HUES48 (cell line): ENCODE results near the gene HNRNPA2B1.
"Not testable (repeated sequence)": the region's sequence is repeated elsewhere in the genome, so short reads cannot be mapped to it uniquely, and the experiment has no call there.

Source experiments
- H3K27ac ChIP-seq: one replicate; pipeline ENCODE4 v1.7.0; 2013; ENCODE audit warnings: low read depth, low read length, inconsistent platforms
- H3K27me3 ChIP-seq: 2 replicates; pipeline ENCODE4 v1.6.1; 2013; ENCODE audit warnings: mild to moderate bottlenecking, low read length; ENCODE audit not compliant: control insufficient read depth, insufficient read depth
- H3K36me3 ChIP-seq: 2 replicates; pipeline ENCODE4 v1.6.1; 2013; ENCODE audit warnings: low read length; ENCODE audit not compliant: control insufficient read depth, insufficient read depth
- H3K4me1 ChIP-seq: 2 replicates; pipeline ENCODE4 v1.6.1; 2013; ENCODE audit warnings: mild to moderate bottlenecking, low read length; ENCODE audit not compliant: control insufficient read depth, insufficient read depth
- H3K4me3 ChIP-seq: 2 replicates; pipeline ENCODE4 v1.5.1; 2013; ENCODE audit warnings: mild to moderate bottlenecking, low read depth, low read length
- H3K9ac ChIP-seq: 2 replicates; pipeline ENCODE4 v1.6.1; 2013; ENCODE audit warnings: mild to moderate bottlenecking, low read depth, low read length, moderate library complexity
- H3K9me3 ChIP-seq: 2 replicates; pipeline ENCODE4 v1.6.1; 2013; ENCODE audit warnings: low read length; ENCODE audit not compliant: control insufficient read depth, insufficient read depth

The HNRNPA2B1 gene

DNA sequence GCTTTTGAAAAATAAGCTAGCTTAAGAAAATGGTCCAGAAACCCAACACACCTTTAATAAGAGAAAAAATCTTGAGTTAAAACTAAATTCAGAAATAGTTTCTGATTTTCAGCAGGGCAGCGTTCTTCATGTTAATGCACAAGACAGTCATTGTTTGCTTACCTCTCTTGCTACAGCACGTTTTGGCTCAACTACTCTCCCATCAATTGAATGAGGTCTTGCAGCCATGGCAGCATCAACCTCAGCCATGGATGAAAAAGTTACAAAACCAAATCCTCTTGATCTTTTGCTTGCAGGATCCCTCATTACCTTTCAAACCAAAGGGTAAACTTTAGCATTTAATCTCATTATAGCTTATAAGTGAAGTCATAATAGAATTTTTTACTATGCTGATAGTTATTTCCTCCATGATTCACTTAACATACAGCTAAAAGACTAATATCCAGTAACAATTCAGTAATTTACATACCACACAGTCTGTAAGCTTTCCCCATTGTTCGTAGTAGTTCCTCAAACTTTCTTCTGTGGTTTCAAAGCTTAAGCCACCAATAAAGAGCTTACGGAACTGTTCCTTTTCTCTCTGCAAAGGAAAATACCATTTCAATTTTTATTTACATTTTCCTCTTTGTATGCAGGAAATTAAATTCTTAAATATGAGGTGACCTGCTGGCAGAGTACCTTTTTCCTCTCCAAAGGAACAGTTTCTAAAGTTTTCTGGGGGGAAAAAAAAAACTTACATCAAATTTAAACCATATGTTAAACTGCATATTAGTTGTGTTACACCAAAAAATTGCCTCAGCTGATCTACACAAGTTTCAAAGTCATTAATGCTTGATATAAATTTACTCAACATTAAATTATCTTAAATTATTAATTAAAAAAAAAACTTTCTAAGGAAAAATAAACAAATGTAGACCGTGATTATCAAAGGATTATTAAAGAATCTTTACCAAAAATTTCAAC lies 3.1 kb downstream of the HNRNPA2B1 start:
- Histone ChIP-seq H3K36me3 (peaks cover 74% of the 10 kb centered on the region), H3K27ac (peak overlapping the region; percentile 26), H3K9me3 (no peaks in the 10 kb centered on the region), H3K4me1 (peaks cover 21% of the 10 kb centered on the region; the same call in 1 of the 2 replicates), H3K4me3 (peak overlapping the region; percentile 82), H3K9ac (peak overlapping the region; percentile 98), H3K27me3 (no peaks in the 10 kb centered on the region)

GRCh38 chr7:26195867-26196657 lies 4.5 kb downstream of the HNRNPA2B1 start:
- Histone ChIP-seq H3K9ac (no peak overlapping the region), H3K4me1 (peaks cover 21% of the 10 kb centered on the region; the same call in 1 of the 2 replicates), H3K27ac (no peak overlapping the region), H3K27me3 (no peaks in the 10 kb centered on the region), H3K9me3 (no peaks in the 10 kb centered on the region), H3K4me3 (peak overlapping the region; percentile 82), H3K36me3 (peaks cover 88% of the 10 kb centered on the region)

DNA sequence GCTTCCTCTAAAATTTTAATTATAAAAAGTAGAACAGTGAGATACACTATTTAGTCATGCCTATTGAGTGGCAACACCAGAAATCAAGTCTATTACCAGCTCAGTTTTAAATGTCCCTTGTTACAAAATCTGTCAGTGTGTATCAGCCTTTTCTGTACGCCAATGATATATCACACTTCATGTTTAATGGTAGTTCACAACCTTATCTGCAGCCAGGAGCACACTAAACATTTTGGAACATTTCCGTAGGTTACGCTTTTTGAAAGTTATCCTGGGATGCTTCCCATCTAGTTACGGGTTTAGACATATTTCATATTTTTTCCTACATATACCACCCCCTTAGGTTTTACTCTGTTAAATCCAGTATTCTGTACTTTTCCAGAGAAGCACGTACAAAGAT lies 5.4 kb downstream of the HNRNPA2B1 start:
- peaks cover 21% of the 10 kb centered on the region; the same call in 1 of the 2 replicates for H3K4me1 ChIP-seq

DNA sequence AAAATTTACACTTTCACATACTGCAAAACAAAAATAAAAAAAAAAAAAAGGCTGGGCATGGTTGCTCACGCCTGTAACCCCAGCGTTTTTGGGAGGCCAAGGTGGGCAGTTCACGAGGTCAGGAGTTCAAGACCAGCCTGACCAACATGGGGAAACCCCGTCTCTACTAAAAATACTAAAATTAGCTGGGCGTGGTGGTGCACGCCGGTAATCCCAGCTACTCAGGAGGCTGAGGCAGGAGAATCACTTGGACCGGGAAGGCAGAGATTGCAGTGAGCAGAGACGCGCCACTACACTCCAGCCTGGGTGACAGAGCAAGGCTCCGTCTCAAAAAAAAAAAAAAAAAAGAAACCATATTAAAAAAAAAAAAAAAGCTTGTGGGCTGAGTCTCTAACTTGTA lies 5.8 kb downstream of the HNRNPA2B1 start:
- peaks cover 100% of the 10 kb centered on the region for H3K36me3 ChIP-seq
- peaks cover 21% of the 10 kb centered on the region; the same call in 1 of the 2 replicates for H3K4me1 ChIP-seq
- H3K9me3 ChIP-seq, H3K9ac ChIP-seq, H3K27me3 ChIP-seq, H3K27ac ChIP-seq, H3K4me3 ChIP-seq: not testable (repeated sequence)

More for the DNA sequence above, 5.4 kb downstream of the HNRNPA2B1 start:
- H3K9ac ChIP-seq, result no peak overlapping the region
- H3K36me3 ChIP-seq, result peaks cover 97% of the 10 kb centered on the region
- H3K9me3 ChIP-seq, result no peaks in the 10 kb centered on the region
- H3K27me3 ChIP-seq, result no peaks in the 10 kb centered on the region
- H3K27ac ChIP-seq, result no peak overlapping the region
- peak overlapping the region; percentile 82; the same call in 1 of the 2 replicates for H3K4me3 ChIP-seq

DNA sequence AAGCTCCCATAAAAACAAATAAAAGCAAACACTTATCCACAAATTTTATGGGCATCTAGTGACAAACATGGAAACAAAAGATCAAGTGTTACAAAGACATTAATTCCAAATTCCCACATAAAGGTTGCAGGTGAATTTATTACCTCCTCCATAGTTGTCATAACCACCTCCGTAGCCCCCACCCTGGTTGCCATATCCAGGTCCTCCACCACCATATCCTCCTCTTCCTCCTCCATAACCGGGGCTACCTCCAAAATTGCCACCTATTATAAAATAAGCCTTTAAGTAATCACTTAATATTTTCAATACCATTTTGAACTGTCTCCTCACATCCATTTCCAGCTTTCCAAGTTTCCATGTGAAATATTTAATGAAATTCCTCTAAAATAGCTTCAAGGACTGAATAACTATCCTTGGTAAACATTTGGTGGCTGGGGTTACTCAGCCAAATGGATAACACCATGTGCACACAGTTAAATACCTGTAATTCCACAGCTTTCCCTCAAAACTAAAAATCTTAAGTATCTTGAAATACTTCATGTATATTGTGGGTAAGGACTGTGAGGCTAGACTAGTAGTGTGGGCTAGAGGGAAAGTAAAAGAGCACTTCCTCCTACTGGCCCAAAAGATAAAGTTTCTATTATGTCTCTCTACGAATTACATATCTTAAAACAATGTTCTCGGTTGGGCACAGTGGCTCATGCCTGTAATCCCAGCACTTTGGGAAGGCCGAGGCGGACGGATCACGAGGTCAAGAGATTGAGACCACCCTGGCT lies 6.9 kb downstream of the HNRNPA2B1 start:
- Histone ChIP-seq H3K9me3 (no peaks in the 10 kb centered on the region), H3K4me3 (no peak overlapping the region), H3K4me1 (peaks cover 21% of the 10 kb centered on the region; the same call in 1 of the 2 replicates), H3K27ac (peak overlapping the region; percentile 56), H3K9ac (no peak overlapping the region), H3K27me3 (no peaks in the 10 kb centered on the region), H3K36me3 (peaks cover 100% of the 10 kb centered on the region)

DNA sequence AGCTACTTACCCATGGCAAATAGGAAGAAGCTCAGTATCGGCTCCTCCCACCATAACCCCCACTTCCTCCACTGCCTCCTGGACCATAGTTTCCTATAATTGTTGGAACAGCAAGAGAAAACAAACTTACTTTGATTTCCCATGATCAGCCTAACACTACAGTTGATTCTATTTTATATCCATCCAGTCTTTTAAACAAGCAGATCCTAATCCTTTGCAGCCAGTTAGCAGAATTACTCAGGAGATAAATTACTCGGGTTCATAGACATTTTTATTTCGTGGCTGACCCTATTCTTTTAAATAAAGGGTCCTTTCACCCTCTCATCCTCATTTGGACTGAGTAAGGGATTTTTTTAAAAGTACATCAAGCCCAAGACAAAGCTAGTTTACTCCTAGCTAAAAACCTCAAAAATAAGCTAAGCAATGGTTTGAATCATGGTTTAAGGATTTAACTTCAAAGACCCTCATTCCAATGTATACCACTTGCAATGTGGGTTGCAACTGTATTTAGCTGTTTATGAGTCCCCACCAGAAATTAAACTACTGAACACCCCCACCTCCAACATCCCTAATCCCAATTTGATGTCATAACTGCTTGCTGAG lies 8.0 kb downstream of the HNRNPA2B1 start:
- peaks cover 20% of the 10 kb centered on the region; the same call in 1 of the 2 replicates for H3K4me1 ChIP-seq
- no peak overlapping the region for H3K4me3 ChIP-seq
- no peak overlapping the region for H3K9ac ChIP-seq
- no peaks in the 10 kb centered on the region for H3K27me3 ChIP-seq
- H3K27ac ChIP-seq, result peak overlapping the region; percentile 9
- H3K36me3 ChIP-seq, result peaks cover 95% of the 10 kb centered on the region
- no peaks in the 10 kb centered on the region for H3K9me3 ChIP-seq

DNA sequence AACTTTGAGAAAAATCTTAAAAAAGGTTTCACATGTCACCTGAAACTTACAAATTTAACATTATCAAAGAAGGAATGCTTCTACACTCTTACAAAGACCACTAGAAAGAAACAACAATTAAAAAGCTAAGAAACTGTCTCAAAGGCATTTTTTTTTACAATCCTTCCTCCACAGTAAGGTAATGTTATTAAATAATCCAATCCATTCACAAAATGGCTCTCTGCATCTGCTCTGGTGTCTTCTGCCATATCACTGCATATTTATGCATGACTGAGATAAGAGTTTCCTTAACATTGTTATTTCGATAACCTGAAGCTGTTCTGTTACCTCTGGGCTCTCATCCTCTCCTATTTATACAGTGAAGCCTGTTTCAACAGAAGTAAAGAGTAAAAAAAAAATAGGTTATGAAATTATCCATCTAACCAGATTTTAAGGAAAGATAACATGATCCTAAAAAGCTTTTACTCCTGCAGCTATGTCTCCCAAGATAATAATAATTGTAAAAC lies 8.5 kb downstream of the HNRNPA2B1 start:
- no peaks in the 10 kb centered on the region for H3K9me3 ChIP-seq
- peak overlapping the region; percentile 18 for H3K27ac ChIP-seq
- peaks cover 14% of the 10 kb centered on the region; the same call in 1 of the 2 replicates for H3K4me1 ChIP-seq
- H3K27me3 ChIP-seq, result no peaks in the 10 kb centered on the region
- H3K9ac ChIP-seq, result no peak overlapping the region
- peaks cover 89% of the 10 kb centered on the region for H3K36me3 ChIP-seq
- no peak overlapping the region for H3K4me3 ChIP-seq

DNA sequence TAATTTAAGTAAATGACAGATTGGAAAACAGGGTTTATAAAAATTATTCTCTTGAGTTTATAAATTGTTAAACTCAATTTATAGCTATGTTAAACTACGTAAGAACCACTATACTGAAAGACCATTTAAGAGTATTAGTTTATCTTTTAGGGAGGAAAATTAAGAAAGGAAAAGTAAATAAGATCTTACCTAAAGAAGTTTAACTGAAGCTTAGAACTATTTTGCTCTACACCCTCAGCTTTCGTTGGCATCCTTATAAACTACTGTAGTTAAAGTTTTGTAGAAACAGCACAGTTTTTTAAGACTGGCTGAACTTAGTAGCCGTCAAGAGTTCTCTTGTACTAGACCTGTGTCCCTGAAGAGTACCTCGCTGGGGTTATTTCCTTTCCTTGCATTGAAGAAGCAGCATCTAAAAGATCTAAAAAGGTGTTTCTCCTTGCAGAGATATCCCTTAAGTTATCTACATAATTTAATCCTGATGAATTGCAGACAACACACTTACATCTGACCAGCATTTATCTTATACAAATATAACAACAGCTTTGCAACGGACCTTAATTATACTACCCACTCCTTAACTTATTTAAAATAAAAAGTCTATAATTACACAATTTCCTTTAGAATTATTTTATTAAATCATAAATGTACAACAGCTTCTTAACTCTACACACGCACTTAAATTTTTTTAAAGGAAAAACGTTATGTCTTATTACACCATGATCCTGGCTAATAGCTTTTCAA lies 9.1 kb downstream of the HNRNPA2B1 start:
- no peak overlapping the region for H3K4me3 ChIP-seq
- no peaks in the 10 kb centered on the region for H3K27me3 ChIP-seq
- peaks cover 83% of the 10 kb centered on the region for H3K36me3 ChIP-seq
- H3K9me3 ChIP-seq, result no peaks in the 10 kb centered on the region
- H3K27ac ChIP-seq, result peak overlapping the region; percentile 18
- peaks cover 8% of the 10 kb centered on the region; the same call in 1 of the 2 replicates for H3K4me1 ChIP-seq
- H3K9ac ChIP-seq, result no peak overlapping the region

DNA sequence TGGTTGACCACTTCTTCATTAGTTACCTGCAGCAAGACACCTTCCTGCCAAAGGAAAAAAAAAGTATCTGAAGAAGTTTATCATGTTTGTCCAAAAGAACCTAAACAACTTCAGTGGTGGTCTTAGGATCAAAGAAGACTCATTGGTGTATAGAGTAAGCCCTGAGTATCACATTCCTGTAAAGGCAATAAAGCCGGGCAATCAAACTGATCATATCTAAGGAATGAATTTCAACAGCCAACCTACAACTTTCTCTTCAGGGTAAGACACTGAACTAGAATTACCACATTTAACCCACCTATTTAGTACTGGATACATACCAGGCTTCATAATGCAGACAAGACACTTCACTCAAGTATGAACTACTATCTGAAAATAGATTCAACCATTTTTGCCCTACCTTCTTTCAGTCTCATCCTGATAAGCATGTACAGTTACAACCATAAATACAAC lies 10.1 kb downstream of the HNRNPA2B1 start:
- Histone ChIP-seq H3K9ac (no peak overlapping the region), H3K4me1 (peaks cover under 1% of the 10 kb centered on the region; the same call in 1 of the 2 replicates), H3K27ac (peak overlapping the region; percentile 24), H3K36me3 (peaks cover 79% of the 10 kb centered on the region), H3K9me3 (no peaks in the 10 kb centered on the region), H3K4me3 (no peak overlapping the region), H3K27me3 (no peaks in the 10 kb centered on the region)
